22Rv1 (cell line): ENCODE measurements around the gene ZWILCH.

Experiments
- H3K27ac ChIP-seq: fragments of 450-650 bp; 2 replicates; pipeline ENCODE4 v1.5.1; 2017
- CTCF ChIP-seq: fragments of 450-650 bp; IDR thresholded peaks from 2 replicates; pipeline ENCODE4 v1.5.1; 2017; ENCODE audit warnings: mild to moderate bottlenecking
- ZFX ChIP-seq: fragments of 450-650 bp; IDR thresholded peaks from 2 replicates; pipeline ENCODE4 v1.6.1; 2017; ENCODE audit warnings: antibody characterized with exemption, borderline replicate concordance

ZWILCH gene

GRCh38 chr15:66505430-66505811 is 295 bp downstream of the ZWILCH start:
- TF ChIP-seq CTCF (no peak), ZFX (no peak)
- peak overlapping the region; percentile 97 for H3K27ac ChIP-seq

- peak overlapping the region; percentile 97 for H3K27ac ChIP-seq
Observed at GRCh38 chr15:66505818-66506217, 692 bp downstream of the ZWILCH start.

GRCh38 chr15:66508293-66508883 is 3.3 kb downstream of the ZWILCH start:
- TF ChIP-seq CTCF (no peak), ZFX (no peak)

More at GRCh38 chr15:66505818-66506217, 692 bp downstream of the ZWILCH start:
- no peak for TF ChIP-seq ZFX
- TF ChIP-seq CTCF = no peak

GRCh38 chr15:66514586-66514985 is 9.5 kb downstream of the ZWILCH start:
- TF ChIP-seq CTCF (no peak), ZFX (no peak)
- H3K27ac ChIP-seq = no peak overlapping the region

More at GRCh38 chr15:66508293-66508883, 3.3 kb downstream of the ZWILCH start:
- no peak overlapping the region for H3K27ac ChIP-seq

GRCh38 chr15:66515901-66516322 is 10.8 kb downstream of the ZWILCH start:
- H3K27ac ChIP-seq = no peak overlapping the region
- TF ChIP-seq CTCF (no peak), ZFX (no peak)

DNA sequence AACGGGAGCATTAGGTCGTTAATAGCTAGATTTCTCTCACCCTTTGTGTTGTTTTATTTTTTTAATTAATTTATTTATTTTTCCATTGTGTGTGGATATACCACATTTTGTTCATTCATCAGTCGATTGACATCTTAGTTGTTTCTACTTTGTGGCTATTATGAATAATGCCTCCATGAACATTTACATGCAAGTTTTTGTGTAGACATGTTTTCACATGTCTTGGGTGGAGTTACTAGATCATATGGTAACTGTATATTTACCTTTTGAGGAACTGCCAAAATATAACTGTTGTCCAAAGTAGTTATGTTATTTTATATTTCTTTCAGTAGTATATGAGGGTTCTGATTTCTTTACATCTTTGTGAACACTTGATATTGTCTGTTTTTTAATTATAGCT is 18.8 kb downstream of the ZWILCH start:
- H3K27ac ChIP-seq = no peak overlapping the region
- TF ChIP-seq CTCF (no peak), ZFX (no peak)

DNA sequence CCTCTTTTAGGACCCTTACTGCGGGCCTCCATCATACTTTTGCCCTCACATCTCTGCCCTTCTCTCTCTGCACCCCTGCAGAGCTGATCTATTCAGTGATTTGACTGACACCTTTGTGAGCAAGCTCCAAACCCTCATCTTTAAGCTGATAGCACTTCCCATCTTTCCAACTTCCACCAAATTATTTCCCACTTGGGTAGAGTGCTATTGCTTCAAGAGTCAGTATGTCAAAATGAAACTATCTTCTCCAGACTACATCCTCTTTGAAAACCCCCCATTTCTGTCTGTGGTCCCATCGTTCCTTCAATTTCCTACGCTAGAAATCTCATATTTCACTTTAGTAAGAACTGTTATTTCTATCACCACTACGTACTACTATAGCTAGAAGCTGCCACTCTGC is 19.7 kb downstream of the ZWILCH start:
- TF ChIP-seq ZFX (no peak), CTCF (no peak)

More for the DNA sequence above, 19.7 kb downstream of the ZWILCH start:
- no peak overlapping the region for H3K27ac ChIP-seq
